ENCODE measurements around the gene MAP4K5. TPM values are rescaled to one million over a fixed set of nuclear protein-coding genes. Genes with fewer than 3 reads are reported as not detected.

The MAP4K5 gene
- total and polyA plus RNA-seq, 2 of the 4 experiments (the other 2 are of a cell fraction): 33.1 to 46.1 TPM

- Histone ChIP-seq H4K8ac (ENCODE audit: low read depth in 2 of 2, low read length in 2 of 2) (no peak overlapping the region), H3K27me3 (ENCODE audit: control insufficient read depth, insufficient read depth, low read length) (no peaks in the 10 kb centered on the region), H3K4me3 (ENCODE audit: insufficient read depth, low read depth, low read length) (no peak overlapping the region), H3K9me3 (ENCODE audit: control insufficient read depth, insufficient read depth, low read length) (no peaks in the 10 kb centered on the region), H4K5ac (ENCODE audit: low read depth, low read length) (no peak overlapping the region), H3K9me1 (ENCODE audit: insufficient read depth, low read length) (no peaks in the 10 kb centered on the region), H3K36me3 (ENCODE audit: control insufficient read depth, insufficient read depth, low read length) (peaks cover 32% of the 10 kb centered on the region), H2AFZ (replicated peaks; ENCODE audit: low read length, poor library complexity) (no peak overlapping the region), H3K27ac (ENCODE audit: insufficient read depth, low read length) (no peak overlapping the region), H2BK20ac (ENCODE audit: low read depth, low read length) (no peak overlapping the region), H2AK9ac (replicated peaks; ENCODE audit: low read depth, low read length, poor library complexity) (no peak overlapping the region), H2BK120ac (ENCODE audit: low read depth, low read length) (no peak overlapping the region), H3K23ac (ENCODE audit: low read depth, low read length) (no peak overlapping the region), H3K18ac (ENCODE audit: low read depth, low read length) (no peak overlapping the region), H3K9ac (ENCODE audit: low read depth, low read length) (no peak overlapping the region), H2BK15ac (ENCODE audit: low read depth, low read length) (no peak overlapping the region), H2AK5ac (ENCODE audit: low read depth, low read length) (no peak overlapping the region), H3K4me1 (ENCODE audit: control insufficient read depth, insufficient read depth, low read length) (no peaks in the 10 kb centered on the region), H3K4ac (ENCODE audit: low read depth, low read length) (no peak overlapping the region), H2BK5ac (ENCODE audit: low read depth, low read length, poor library complexity, severe bottlenecking) (no peak overlapping the region), H3K56ac (ENCODE audit: extremely low read depth, insufficient read depth, low read length) (no peak overlapping the region), H4K91ac (ENCODE audit: insufficient read depth, low read depth, low read length) (no peak overlapping the region), H3K4me2 (ENCODE audit: low read depth, low read length) (no peak overlapping the region), H3K79me1 (ENCODE audit: low read depth in 1 of 2, low read length in 2 of 2) (peaks cover 9 to 28% of the 10 kb centered on the region in 2 experiments; a peak in 3 of 4 replicates), H3K14ac (replicated peaks; ENCODE audit: low read depth, low read length) (no peak overlapping the region), H4K20me1 (ENCODE audit: insufficient read depth, low read length) (no peaks in the 10 kb centered on the region)
- ATAC-seq (ENCODE audit: low read depth) (no peak), DNase-seq (no peak)
- dilution Hi-C loops (cut with HindIII; ENCODE audit: low sequenced_read_pairs, unreplicated experiment) (no loop called here), intact Hi-C loops (cut with micrococcal nuclease) (no loop called here), in situ Hi-C loops (cut with MboI; ENCODE audit: low sequenced_read_pairs) (no loop called here)
- POLR2A ChIA-PET (ENCODE audit: unreplicated experiment): interaction anchor here (0.6 kb wide), 1 partner anchor 145 kb away, joined by 29 read pairs; no protein-coding TSS in a partner anchor
- BruUV-seq (replicated peaks): no TSS peak
- no peak for TF ChIP-seq RCOR1 (IDR thresholded peaks at IDR 0.05; ENCODE audit: insufficient replicate concordance, low read length)
- no peak for TF ChIP-seq CHD1 (IDR thresholded peaks at IDR 0.05; ENCODE audit: low read depth, low read length)
- TF ChIP-seq CTCF (conservative IDR thresholded peaks at IDR 0.05; ENCODE audit: low read depth, low read length): no peak
- no peak for TF ChIP-seq SMC3 (IDR thresholded peaks at IDR 0.05; ENCODE audit: low read depth, low read length)
- no peak for TF ChIP-seq ELK1 (IDR thresholded peaks at IDR 0.05; ENCODE audit: borderline replicate concordance, low read depth, low read length)
- WGBS, 2 experiments (ENCODE audit: extremely low coverage in 2 of 2, insufficient read length in 1 of 2): no CpG with 5 or more reads among the region's 2 CpGs
- CTCF ChIA-PET: no interaction called here
Measured at GRCh38 chr14:50462111-50462510, 70.3 kb downstream of the MAP4K5 start.

All from IMR-90 (cell line).